NT2/D1 (cell line): ENCODE data around the gene TBPL1.

Source experiments
- DNase-seq: peaks from one replicate; pipeline ENCODE4 v3.0.0-alpha.2; 2011; ENCODE audit warnings: low read depth, low spot score
- H3K27me3 ChIP-seq: 2 replicates; pipeline ENCODE4 v1.6.0; 2011; ENCODE audit warnings: mild to moderate bottlenecking; ENCODE audit not compliant: insufficient read length, insufficient read depth
- H3K36me3 ChIP-seq: 2 replicates; pipeline ENCODE4 v1.6.1; 2011; ENCODE audit warnings: mild to moderate bottlenecking, low read length, mixed read lengths; ENCODE audit not compliant: insufficient read depth, insufficient read length
- H3K4me1 ChIP-seq: 2 replicates; pipeline ENCODE4 v1.5.1; 2011; ENCODE audit not compliant: insufficient read depth, insufficient read length
- H3K4me3 ChIP-seq: 2 replicates; pipeline ENCODE4 v1.5.1; 2011; ENCODE audit warnings: low read depth; ENCODE audit not compliant: insufficient read length
- H3K9ac ChIP-seq: 2 replicates; pipeline ENCODE4 v1.6.0; 2011; ENCODE audit warnings: low read depth; ENCODE audit not compliant: insufficient read length
- H3K9me3 ChIP-seq: 2 replicates; pipeline ENCODE4 v1.5.1; 2011; ENCODE audit warnings: mild to moderate bottlenecking, low read length; ENCODE audit not compliant: insufficient read depth
- SUZ12 ChIP-seq: IDR thresholded peaks from 2 replicates; pipeline ENCODE4 v1.6.1; 2011; ENCODE audit not compliant: insufficient read length, insufficient read depth; ENCODE audit errors: extremely low read depth
- YY1 ChIP-seq: IDR thresholded peaks from 2 replicates; pipeline ENCODE4 v1.6.1; 2011; ENCODE audit not compliant: insufficient read length, insufficient read depth
- ZNF274 ChIP-seq: IDR thresholded peaks from 2 replicates; pipeline ENCODE4 v1.6.1; 2011; ENCODE audit warnings: mild to moderate bottlenecking, low read depth, low read length

The TBPL1 gene

GRCh38 chr6:133954657-133955576 is 1.9 kb downstream of the TBPL1 start:
- Histone ChIP-seq H3K27me3 (peaks cover 4% of the 10 kb centered on the region), H3K4me3 (peak overlapping the region; percentile 86), H3K9ac (no peak overlapping the region), H3K36me3 (peaks cover 2% of the 10 kb centered on the region), H3K9me3 (no peaks in the 10 kb centered on the region), H3K4me1 (no peaks in the 10 kb centered on the region)
- no peak for DNase-seq
- no peak for TF ChIP-seq YY1
- no peak for TF ChIP-seq ZNF274
- no peak for TF ChIP-seq SUZ12

- no peaks in the 10 kb centered on the region for H3K9me3 ChIP-seq
- no peaks in the 10 kb centered on the region for H3K4me1 ChIP-seq
- peaks cover 2% of the 10 kb centered on the region for H3K36me3 ChIP-seq
- DNase-seq = no peak
- no peak overlapping the region for H3K9ac ChIP-seq
- H3K4me3 ChIP-seq = no peak overlapping the region
- peaks cover 4% of the 10 kb centered on the region for H3K27me3 ChIP-seq
- TF ChIP-seq YY1 (no peak), ZNF274 (no peak), SUZ12 (no peak)
These were observed 2.8 kb downstream of the TBPL1 start for GRCh38 chr6:133955582-133956415.

GRCh38 chr6:133956416-133957049 is 3.5 kb downstream of the TBPL1 start:
- TF ChIP-seq SUZ12 (no peak), YY1 (no peak), ZNF274 (no peak)
- no peaks in the 10 kb centered on the region for H3K27me3 ChIP-seq
- peaks cover 2% of the 10 kb centered on the region for H3K36me3 ChIP-seq
- H3K9ac ChIP-seq = no peak overlapping the region
- no peaks in the 10 kb centered on the region for H3K4me1 ChIP-seq
- H3K9me3 ChIP-seq = no peaks in the 10 kb centered on the region
- no peak for DNase-seq
- no peak overlapping the region for H3K4me3 ChIP-seq

- Histone ChIP-seq H3K27me3 (no peaks in the 10 kb centered on the region), H3K4me3 (no peak overlapping the region), H3K4me1 (no peaks in the 10 kb centered on the region), H3K36me3 (peaks cover 2% of the 10 kb centered on the region), H3K9me3 (no peaks in the 10 kb centered on the region), H3K9ac (no peak overlapping the region)
- TF ChIP-seq SUZ12 (no peak), YY1 (no peak), ZNF274 (no peak)
- no peak for DNase-seq
These were observed 4.2 kb downstream of the TBPL1 start for GRCh38 chr6:133957227-133957626.

- Histone ChIP-seq H3K4me3 (no peak overlapping the region), H3K36me3 (peaks cover 2% of the 10 kb centered on the region), H3K9me3 (no peaks in the 10 kb centered on the region), H3K27me3 (no peaks in the 10 kb centered on the region), H3K9ac (no peak overlapping the region), H3K4me1 (no peaks in the 10 kb centered on the region)
- no peak for DNase-seq
- TF ChIP-seq YY1 (no peak), ZNF274 (no peak), SUZ12 (no peak)
These were observed 4.8 kb downstream of the TBPL1 start for GRCh38 chr6:133957780-133958242.

- DNase-seq = no peak
- Histone ChIP-seq H3K9ac (no peak overlapping the region), H3K27me3 (no peaks in the 10 kb centered on the region), H3K36me3 (peaks cover 2% of the 10 kb centered on the region), H3K9me3 (no peaks in the 10 kb centered on the region), H3K4me3 (no peak overlapping the region), H3K4me1 (no peaks in the 10 kb centered on the region)
- TF ChIP-seq SUZ12 = no peak
- no peak for TF ChIP-seq YY1
- TF ChIP-seq ZNF274 = no peak
These were observed 5.8 kb downstream of the TBPL1 start for GRCh38 chr6:133958791-133959190.
